Muscle of leg (tissue), 11 donors: ENCODE results near the gene MIS18A. TPM values are rescaled to one million over a fixed set of nuclear protein-coding genes. Genes with fewer than 3 reads are reported as not detected.

Experiments used
- DNase-seq: peaks from one replicate; pipeline ENCODE4 v3.0.0; 2013
- H3K27ac ChIP-seq: one replicate; pipeline ENCODE4 v1.5.1; 2013; ENCODE audit warnings: mild to moderate bottlenecking, low read length, control low read depth
- H3K27me3 ChIP-seq: one replicate; pipeline ENCODE4 v1.6.1; 2013; ENCODE audit warnings: low read length; ENCODE audit not compliant: control insufficient read depth, insufficient read depth
- H3K36me3 ChIP-seq: one replicate; pipeline ENCODE4 v1.6.1; 2013; ENCODE audit warnings: low read length; ENCODE audit not compliant: control insufficient read depth, insufficient read depth
- H3K4me1 ChIP-seq: one replicate; pipeline ENCODE4 v1.6.1; 2013; ENCODE audit warnings: low read length; ENCODE audit not compliant: control insufficient read depth, insufficient read depth
- H3K4me3 ChIP-seq: one replicate; pipeline ENCODE4 v1.5.1; 2013; ENCODE audit warnings: low read length, control low read depth
- H3K9me3 ChIP-seq: replicated peaks from 2 replicates; pipeline ENCODE4 v1.6.1; 2013; ENCODE audit warnings: low read depth, low read length; ENCODE audit not compliant: control insufficient read depth
- WGBS: methylation state at CpG from one replicate; pipeline ENCODE4 v1.1.5; 2013; ENCODE audit warnings: missing lambda C conversion rate; ENCODE audit not compliant: insufficient coverage; 5-methylcytosine and 5-hydroxymethylcytosine counted together
- polyA plus RNA-seq, 8 donors: library from polyadenylated mRNA; unstranded; fragments of 120-200 nt; gene quantifications; one replicate each; pipeline versions ENCODE4 v1.2.1 to v1.2.3, GENCODE V29; 2013; ENCODE audit warnings: inconsistent platforms in 1 of 8, low replicate concordance in 1 of 8; ENCODE audit not compliant: insufficient read length in 8 of 8, insufficient read depth in 1 of 8
- total RNA-seq: library from RNA; stranded (reverse); fragments of 120-200 nt; gene quantifications from one replicate; pipeline ENCODE4 v1.2.4, GENCODE V29; 2013

MIS18A gene
- total and polyA plus RNA-seq, 9 donors, result 7.8 to 17.1 (median 11.8) TPM

- Histone ChIP-seq H3K27me3 (peaks cover 2% of the 10 kb centered on the region), H3K27ac (no peak overlapping the region), H3K36me3 (no peaks in the 10 kb centered on the region), H3K9me3 (no peaks in the 10 kb centered on the region), H3K4me1 (peaks cover 17% of the 10 kb centered on the region), H3K4me3 (no peak overlapping the region)
- 78% methylated on average over 8 of the region's 8 CpGs for WGBS
- DNase-seq, result no peak
Observed at GRCh38 chr21:32245971-32246370, 32.9 kb downstream of the MIS18A start.

DNA sequence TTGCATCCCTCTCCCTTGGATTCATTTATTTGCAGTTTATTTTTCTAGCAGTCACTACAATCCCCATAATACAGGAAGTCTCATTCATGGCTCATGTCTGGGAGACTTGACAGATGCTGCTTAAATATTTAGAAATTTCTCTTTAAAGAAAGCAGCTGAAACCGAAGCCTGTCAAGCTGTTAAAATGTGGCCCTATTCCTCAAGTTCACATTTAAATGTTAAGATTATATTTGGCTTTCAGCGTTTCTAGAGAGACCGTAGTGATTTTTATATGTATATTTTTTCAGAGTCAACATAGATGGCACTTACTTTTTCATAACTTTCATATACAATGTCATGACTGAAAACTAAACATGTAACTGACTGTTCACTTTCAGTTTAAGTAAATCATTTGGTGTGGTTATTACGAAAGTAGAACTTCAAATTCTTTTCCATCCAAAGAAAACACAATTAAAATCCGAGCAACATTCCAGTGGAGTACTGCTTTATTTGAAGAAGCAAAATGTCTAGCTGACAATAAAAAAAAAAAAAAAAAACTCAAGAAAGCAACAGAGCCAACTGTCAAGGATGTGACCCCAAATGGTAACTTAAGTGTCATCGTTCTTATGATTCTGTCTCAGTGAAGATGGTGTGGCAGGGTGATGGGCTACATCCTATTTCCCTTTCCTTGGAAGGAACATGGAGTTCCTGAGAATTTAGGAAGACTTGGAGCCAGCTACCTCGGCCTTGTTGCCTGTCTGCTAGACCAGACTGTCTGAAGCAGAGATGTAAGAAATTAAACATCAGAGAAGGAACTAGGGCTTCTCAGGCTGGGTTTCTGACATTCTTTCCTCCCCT is 37.8 kb downstream of the MIS18A start:
- no peaks in the 10 kb centered on the region for H3K36me3 ChIP-seq
- no peaks in the 10 kb centered on the region for H3K9me3 ChIP-seq
- no CpG with 5 or more reads among the region's 7 CpGs for WGBS
- no peaks in the 10 kb centered on the region for H3K4me1 ChIP-seq
- DNase-seq, result no peak
- no peaks in the 10 kb centered on the region for H3K27me3 ChIP-seq
- no peak overlapping the region for H3K4me3 ChIP-seq
- H3K27ac ChIP-seq, result no peak overlapping the region

DNA sequence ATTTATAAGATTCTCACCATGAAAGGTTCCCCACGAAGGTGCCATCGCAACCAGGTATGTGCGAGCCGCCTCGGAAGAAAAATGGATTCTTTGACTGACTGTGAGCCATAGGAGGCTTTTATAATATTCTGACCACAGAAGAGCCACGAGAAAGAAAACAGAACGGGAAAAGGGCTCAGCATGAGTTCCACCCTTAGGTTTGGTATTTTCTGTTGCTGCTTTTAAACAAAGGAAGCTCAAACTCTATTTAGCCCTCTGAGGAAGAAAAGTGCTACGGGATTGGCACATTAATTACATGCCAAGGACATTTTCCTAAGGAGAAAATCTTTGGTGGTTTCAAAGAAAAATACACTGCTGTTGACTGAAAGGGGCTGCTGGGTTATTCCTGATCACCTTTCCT is 39.3 kb downstream of the MIS18A start:
- H3K27me3 ChIP-seq, result no peaks in the 10 kb centered on the region
- no peak overlapping the region for H3K27ac ChIP-seq
- no peak overlapping the region for H3K4me3 ChIP-seq
- no peaks in the 10 kb centered on the region for H3K9me3 ChIP-seq
- H3K4me1 ChIP-seq, result no peaks in the 10 kb centered on the region
- DNase-seq, result no peak
- H3K36me3 ChIP-seq, result no peaks in the 10 kb centered on the region
- 59% methylated on average over 5 of the region's 8 CpGs for WGBS

DNA sequence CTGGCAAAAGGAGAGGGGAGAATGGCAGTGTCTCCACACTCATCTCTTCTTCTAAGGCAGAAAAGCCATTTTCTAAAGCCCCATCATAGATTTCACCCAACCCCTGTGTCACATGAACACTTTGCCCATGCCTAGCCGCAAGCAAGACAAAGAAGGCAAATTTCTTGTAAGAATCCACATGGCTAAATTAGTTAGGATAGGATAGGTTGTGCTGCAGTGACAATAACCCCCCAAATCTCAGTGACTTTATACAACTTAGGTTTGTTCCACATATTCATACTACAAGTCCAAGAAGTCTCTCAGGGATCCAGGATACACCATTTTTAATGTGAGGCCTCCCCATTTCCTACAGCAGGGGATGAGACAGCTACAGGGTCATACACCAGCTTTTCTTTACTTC is 40.8 kb downstream of the MIS18A start:
- DNase-seq, result no peak
- Histone ChIP-seq H3K27ac (no peak overlapping the region), H3K4me1 (no peaks in the 10 kb centered on the region), H3K9me3 (no peaks in the 10 kb centered on the region), H3K27me3 (no peaks in the 10 kb centered on the region), H3K36me3 (no peaks in the 10 kb centered on the region), H3K4me3 (no peak overlapping the region)
- WGBS, result no CpG with 5 or more reads among the region's 1 CpG

GRCh38 chr21:32237021-32237420 is 41.8 kb downstream of the MIS18A start:
- no peak for DNase-seq
- no peaks in the 10 kb centered on the region for H3K27me3 ChIP-seq
- no peaks in the 10 kb centered on the region for H3K36me3 ChIP-seq
- H3K9me3 ChIP-seq, result no peaks in the 10 kb centered on the region
- no peak overlapping the region for H3K27ac ChIP-seq
- no peak overlapping the region for H3K4me3 ChIP-seq
- no peaks in the 10 kb centered on the region for H3K4me1 ChIP-seq
- 75% methylated on average over 1 of the region's 3 CpGs for WGBS

- WGBS, result no CpG with 5 or more reads among the region's 4 CpGs
- Histone ChIP-seq H3K36me3 (no peaks in the 10 kb centered on the region), H3K27me3 (no peaks in the 10 kb centered on the region), H3K4me1 (no peaks in the 10 kb centered on the region), H3K9me3 (no peaks in the 10 kb centered on the region), H3K27ac (no peak overlapping the region), H3K4me3 (no peak overlapping the region)
- DNase-seq, result no peak
Observed at GRCh38 chr21:32233722-32234301, 45.0 kb downstream of the MIS18A start.

DNA sequence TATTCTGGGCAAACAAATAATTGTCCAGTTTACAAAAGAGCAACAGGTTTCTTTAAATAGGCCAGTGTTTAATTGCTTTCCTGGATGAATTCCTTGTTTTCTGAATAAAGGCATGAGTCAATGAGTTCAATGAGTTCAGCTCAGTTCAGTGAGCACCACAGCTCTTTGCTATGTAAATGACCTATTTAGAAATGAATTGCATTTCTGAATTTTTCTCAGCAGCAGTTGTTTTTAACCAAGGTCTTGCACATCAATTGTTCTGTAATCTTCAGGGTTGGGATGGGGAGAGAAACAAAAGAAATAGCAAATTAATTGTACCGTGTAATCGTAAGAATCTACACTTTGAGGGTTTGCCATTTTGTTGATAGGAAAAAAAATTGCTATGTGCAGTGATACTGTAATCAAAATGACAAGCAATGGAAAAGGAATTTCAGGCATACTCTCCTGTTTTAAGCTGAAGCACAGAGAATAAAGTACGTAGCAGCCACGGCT is 45.7 kb downstream of the MIS18A start:
- no peak overlapping the region for H3K27ac ChIP-seq
- H3K4me1 ChIP-seq, result no peaks in the 10 kb centered on the region
- no peaks in the 10 kb centered on the region for H3K36me3 ChIP-seq
- no peaks in the 10 kb centered on the region for H3K9me3 ChIP-seq
- no peak overlapping the region for H3K4me3 ChIP-seq
- 71% methylated on average over 2 of the region's 4 CpGs for WGBS
- DNase-seq, result no peak
- no peaks in the 10 kb centered on the region for H3K27me3 ChIP-seq

- H3K27ac ChIP-seq, result no peak overlapping the region
- no peak for DNase-seq
- no CpG with 5 or more reads among the region's 1 CpG for WGBS
- H3K36me3 ChIP-seq, result no peaks in the 10 kb centered on the region
- no peaks in the 10 kb centered on the region for H3K9me3 ChIP-seq
- no peaks in the 10 kb centered on the region for H3K4me1 ChIP-seq
- no peak overlapping the region for H3K4me3 ChIP-seq
- H3K27me3 ChIP-seq, result no peaks in the 10 kb centered on the region
Observed at GRCh38 chr21:32226444-32226843, 52.4 kb downstream of the MIS18A start.

Other genes with a start within 250 kb of the MIS18A start
- not detected for gene MRAP, start 19.8 kb upstream of the MIS18A start, total RNA-seq
- 1 to 10 TPM in 1 of 8 donors, under 1 TPM in 2, not detected in 5; 0.20 to 1.2 (median 0.45) TPM for gene MRAP, start 19.8 kb upstream of the MIS18A start, polyA plus RNA-seq
- gene URB1, start 114.0 kb upstream of the MIS18A start, total RNA-seq, result 11.5 TPM
- gene URB1, start 114.0 kb upstream of the MIS18A start, polyA plus RNA-seq, result 10 to 100 TPM in 7 of 8 donors, 1 to 10 TPM in 1; 9.7 to 16.6 (median 13.4) TPM
- 1.6 TPM for gene EVA1C, start 133.7 kb upstream of the MIS18A start, total RNA-seq
- 1 to 10 TPM; 1.3 to 2.9 (median 2.1) TPM for gene EVA1C, start 133.7 kb upstream of the MIS18A start, polyA plus RNA-seq